Measurements from ENCODE around the gene PIM1.

The PIM1 gene

GRCh38 chr6:37130704-37131103 lies 39.2 kb upstream of the PIM1 start:
- TF ChIP-seq REST (IDR thresholded peaks at IDR 0.05; ENCODE audit: insufficient read depth in 1 of 2, low read depth in 2 of 2, low read length in 2 of 2) (no peak), TAF1 (IDR thresholded peaks at IDR 0.05; ENCODE audit: borderline replicate concordance, insufficient read depth, low read length) (no peak), FOXP2 (optimal IDR thresholded peaks at IDR 0.05; ENCODE audit: borderline replicate concordance, extremely low read depth, extremely low read length, insufficient read depth) (no peak), POLR2AphosphoS5 (IDR thresholded peaks at IDR 0.05; ENCODE audit: low read depth, low read length) (no peak), SIN3A (IDR thresholded peaks at IDR 0.05; ENCODE audit: borderline replicate concordance, insufficient read depth, low read length) (no peak)

GRCh38 chr6:37131104-37131959 lies 38.6 kb upstream of the PIM1 start:
- no peak for TF ChIP-seq TAF1 (IDR thresholded peaks at IDR 0.05; ENCODE audit: borderline replicate concordance, insufficient read depth, low read length)
- TF ChIP-seq FOXP2 (optimal IDR thresholded peaks at IDR 0.05; ENCODE audit: borderline replicate concordance, extremely low read depth, extremely low read length, insufficient read depth): peak; percentile 44
- no peak for TF ChIP-seq SIN3A (IDR thresholded peaks at IDR 0.05; ENCODE audit: borderline replicate concordance, insufficient read depth, low read length)

- no peak for TF ChIP-seq TAF1 (IDR thresholded peaks at IDR 0.05; ENCODE audit: borderline replicate concordance, insufficient read depth, low read length)
Observed at GRCh38 chr6:37131960-37132253, 38.0 kb upstream of the PIM1 start.

- TF ChIP-seq TAF1 (IDR thresholded peaks at IDR 0.05; ENCODE audit: borderline replicate concordance, insufficient read depth, low read length) (no peak), REST (IDR thresholded peaks at IDR 0.05; ENCODE audit: insufficient read depth in 1 of 2, low read depth in 2 of 2, low read length in 2 of 2) (no peak), POLR2AphosphoS5 (IDR thresholded peaks at IDR 0.05; ENCODE audit: low read depth, low read length) (no peak), FOXP2 (optimal IDR thresholded peaks at IDR 0.05; ENCODE audit: borderline replicate concordance, extremely low read depth, extremely low read length, insufficient read depth) (no peak), SIN3A (IDR thresholded peaks at IDR 0.05; ENCODE audit: borderline replicate concordance, insufficient read depth, low read length) (no peak)
Observed at GRCh38 chr6:37134036-37134395, 35.9 kb upstream of the PIM1 start.

GRCh38 chr6:37134396-37135191 lies 35.4 kb upstream of the PIM1 start:
- TF ChIP-seq POLR2AphosphoS5 (IDR thresholded peaks at IDR 0.05; ENCODE audit: low read depth, low read length) (0 out of 2 replicates have a peak, but pooled peaks have one; percentile 19), SIN3A (IDR thresholded peaks at IDR 0.05; ENCODE audit: borderline replicate concordance, insufficient read depth, low read length) (peak; percentile 91; the same call in 1 of the 2 replicates), FOXP2 (optimal IDR thresholded peaks at IDR 0.05; ENCODE audit: borderline replicate concordance, extremely low read depth, extremely low read length, insufficient read depth) (peak; percentile 95), REST (IDR thresholded peaks at IDR 0.05; ENCODE audit: insufficient read depth in 1 of 2, low read depth in 2 of 2, low read length in 2 of 2) (peak in 1 of 2 experiments; percentile 67; a peak in 1 of 4 replicates), TAF1 (IDR thresholded peaks at IDR 0.05; ENCODE audit: borderline replicate concordance, insufficient read depth, low read length) (peak; percentile 57; the same call in 1 of the 2 replicates)

Data from PFSK-1 (cell line).